ENCODE measurements around the gene ALDH1B1.
"Not testable (repeated sequence)": the region's sequence is repeated elsewhere in the genome, so short reads cannot be mapped to it uniquely, and the experiment has no call there.

Gene ALDH1B1

GRCh38 chr9:38388283-38389223, 3.9 kb upstream of the ALDH1B1 start:
- FAIRE-seq: no peak

- FAIRE-seq: no peak
These were observed 3.2 kb upstream of the ALDH1B1 start for GRCh38 chr9:38389313-38389712.

- FAIRE-seq: no peak
These were observed 2.1 kb upstream of the ALDH1B1 start for GRCh38 chr9:38390442-38390841.

- FAIRE-seq: no peak
These were observed 1.7 kb upstream of the ALDH1B1 start for GRCh38 chr9:38390851-38391250.

GRCh38 chr9:38391278-38392118, 1.0 kb upstream of the ALDH1B1 start:
- FAIRE-seq: no peak

GRCh38 chr9:38393128-38393796, 760 bp downstream of the ALDH1B1 start:
- no peak for FAIRE-seq

GRCh38 chr9:38394416-38394815, 1.9 kb downstream of the ALDH1B1 start:
- no peak for FAIRE-seq

- FAIRE-seq: no peak
These were observed 3.3 kb downstream of the ALDH1B1 start for GRCh38 chr9:38395653-38396370.

- no peak for FAIRE-seq
These were observed 3.8 kb downstream of the ALDH1B1 start for GRCh38 chr9:38396371-38396671.

GRCh38 chr9:38399191-38399590, 6.7 kb downstream of the ALDH1B1 start:
- not testable (repeated sequence) for FAIRE-seq

GRCh38 chr9:38401994-38402393, 9.5 kb downstream of the ALDH1B1 start:
- FAIRE-seq: no peak

- FAIRE-seq: no peak
These were observed 11.8 kb downstream of the ALDH1B1 start for GRCh38 chr9:38404314-38404713.

- no peak for FAIRE-seq
These were observed 13.3 kb downstream of the ALDH1B1 start for GRCh38 chr9:38405785-38406184.

GRCh38 chr9:38406476-38407186, 14.1 kb downstream of the ALDH1B1 start:
- no peak for FAIRE-seq

- no peak for FAIRE-seq
These were observed 16.2 kb downstream of the ALDH1B1 start for GRCh38 chr9:38408719-38409118.

GRCh38 chr9:38412751-38413150, 20.2 kb downstream of the ALDH1B1 start:
- no peak for FAIRE-seq

GRCh38 chr9:38413283-38413682, 20.8 kb downstream of the ALDH1B1 start:
- no peak for FAIRE-seq

GRCh38 chr9:38414040-38414723, 21.7 kb downstream of the ALDH1B1 start:
- no peak for FAIRE-seq

GRCh38 chr9:38415856-38416255, 23.4 kb downstream of the ALDH1B1 start:
- no peak for FAIRE-seq

- FAIRE-seq: no peak
These were observed 24.0 kb downstream of the ALDH1B1 start for GRCh38 chr9:38416461-38416860.

Data from colon (tissue), 2 donors.